Measurements from ENCODE around the gene MAGI3. TPM values are rescaled to one million over a fixed set of nuclear protein-coding genes. Genes with fewer than 3 reads are reported as not detected.

The MAGI3 gene
- total RNA-seq, 1 donor from 2014 or later: 7.0 TPM

GRCh38 chr1:113434081-113434873, 44.0 kb downstream of the MAGI3 start:
- TF ChIP-seq, protein P1, sequence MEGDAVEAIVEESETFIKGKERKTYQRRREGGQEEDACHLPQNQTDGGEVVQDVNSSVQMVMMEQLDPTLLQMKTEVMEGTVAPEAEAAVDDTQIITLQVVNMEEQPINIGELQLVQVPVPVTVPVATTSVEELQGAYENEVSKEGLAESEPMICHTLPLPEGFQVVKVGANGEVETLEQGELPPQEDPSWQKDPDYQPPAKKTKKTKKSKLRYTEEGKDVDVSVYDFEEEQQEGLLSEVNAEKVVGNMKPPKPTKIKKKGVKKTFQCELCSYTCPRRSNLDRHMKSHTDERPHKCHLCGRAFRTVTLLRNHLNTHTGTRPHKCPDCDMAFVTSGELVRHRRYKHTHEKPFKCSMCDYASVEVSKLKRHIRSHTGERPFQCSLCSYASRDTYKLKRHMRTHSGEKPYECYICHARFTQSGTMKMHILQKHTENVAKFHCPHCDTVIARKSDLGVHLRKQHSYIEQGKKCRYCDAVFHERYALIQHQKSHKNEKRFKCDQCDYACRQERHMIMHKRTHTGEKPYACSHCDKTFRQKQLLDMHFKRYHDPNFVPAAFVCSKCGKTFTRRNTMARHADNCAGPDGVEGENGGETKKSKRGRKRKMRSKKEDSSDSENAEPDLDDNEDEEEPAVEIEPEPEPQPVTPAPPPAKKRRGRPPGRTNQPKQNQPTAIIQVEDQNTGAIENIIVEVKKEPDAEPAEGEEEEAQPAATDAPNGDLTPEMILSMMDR (IDR thresholded peaks at IDR 0.05): no peak
- no peak overlapping the region for H3K4me3 Mint-ChIP-seq (ENCODE audit: unreplicated experiment)

GRCh38 chr1:113434874-113435175, 44.5 kb downstream of the MAGI3 start:
- no peak for DNase-seq (ENCODE audit: extremely low spot score, unreplicated experiment)
- Mint-ChIP-seq H3K9me3 (ENCODE audit: unreplicated experiment) (no peaks in the 10 kb centered on the region), H3K27ac (ENCODE audit: unreplicated experiment) (no peak overlapping the region), H3K36me3 (ENCODE audit: unreplicated experiment) (no peaks in the 10 kb centered on the region), H3K4me1 (ENCODE audit: unreplicated experiment) (peaks cover 2% of the 10 kb centered on the region), H3K4me3 (ENCODE audit: unreplicated experiment) (no peak overlapping the region), H3K27me3 (ENCODE audit: unreplicated experiment) (no peaks in the 10 kb centered on the region)
- TF ChIP-seq, protein P1 (IDR thresholded peaks at IDR 0.05): no peak

More at GRCh38 chr1:113434081-113434873, 44.0 kb downstream of the MAGI3 start:
- no peak for DNase-seq (ENCODE audit: extremely low spot score, unreplicated experiment)
- H3K4me1 Mint-ChIP-seq (ENCODE audit: unreplicated experiment): peaks cover 2% of the 10 kb centered on the region
- no peaks in the 10 kb centered on the region for H3K36me3 Mint-ChIP-seq (ENCODE audit: unreplicated experiment)
- no peaks in the 10 kb centered on the region for H3K9me3 Mint-ChIP-seq (ENCODE audit: unreplicated experiment)
- no peak overlapping the region for H3K27ac Mint-ChIP-seq (ENCODE audit: unreplicated experiment)
- H3K27me3 Mint-ChIP-seq (ENCODE audit: unreplicated experiment): no peaks in the 10 kb centered on the region

- TF ChIP-seq, protein P1 (IDR thresholded peaks at IDR 0.05): no peak
- H3K27me3 Mint-ChIP-seq (ENCODE audit: unreplicated experiment): no peaks in the 10 kb centered on the region
- H3K9me3 Mint-ChIP-seq (ENCODE audit: unreplicated experiment): no peaks in the 10 kb centered on the region
- H3K27ac Mint-ChIP-seq (ENCODE audit: unreplicated experiment): no peak overlapping the region
- no peak overlapping the region for H3K4me3 Mint-ChIP-seq (ENCODE audit: unreplicated experiment)
- H3K36me3 Mint-ChIP-seq (ENCODE audit: unreplicated experiment): no peaks in the 10 kb centered on the region
- peaks cover 2% of the 10 kb centered on the region for H3K4me1 Mint-ChIP-seq (ENCODE audit: unreplicated experiment)
- DNase-seq (ENCODE audit: extremely low spot score, unreplicated experiment): no peak
These were observed 47.4 kb downstream of the MAGI3 start for GRCh38 chr1:113437554-113438341.

DNA sequence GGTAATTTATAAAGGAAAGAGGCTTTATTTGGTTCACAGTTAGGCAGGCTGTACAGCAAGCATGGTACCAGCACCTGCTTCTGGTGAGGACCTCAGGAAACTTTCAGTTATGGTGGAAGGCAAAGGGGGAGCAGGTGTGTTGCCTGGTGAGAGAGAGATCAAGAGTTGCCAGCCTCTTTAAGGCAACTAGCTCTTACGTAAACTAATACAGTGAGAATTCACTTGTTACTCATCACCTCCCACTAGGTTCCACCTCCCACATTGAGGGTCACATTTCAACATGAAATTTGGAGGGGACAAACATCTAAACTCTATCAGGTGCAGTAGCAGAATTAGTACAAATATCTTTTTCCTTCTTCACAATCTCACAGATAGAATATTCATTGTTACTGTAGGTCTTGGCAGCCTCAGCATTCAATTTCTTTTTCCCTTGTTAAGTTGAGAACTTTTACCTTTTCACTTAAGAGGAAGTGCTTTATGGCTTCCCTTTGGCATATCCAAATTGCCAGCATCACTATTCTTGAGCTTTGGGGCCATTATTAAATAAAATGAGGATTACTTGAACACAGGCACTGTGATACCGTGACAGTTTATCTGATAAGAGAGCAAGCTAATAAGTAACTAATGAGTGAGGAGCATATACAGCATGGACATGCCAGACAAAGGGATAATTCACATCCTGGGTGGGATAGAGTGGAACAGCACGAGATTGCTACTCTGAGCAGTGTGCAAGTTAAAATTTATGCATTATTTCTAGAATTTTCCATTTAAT, 48.4 kb downstream of the MAGI3 start:
- Mint-ChIP-seq H3K4me3 (ENCODE audit: unreplicated experiment) (no peak overlapping the region), H3K27me3 (ENCODE audit: unreplicated experiment) (no peaks in the 10 kb centered on the region), H3K9me3 (ENCODE audit: unreplicated experiment) (no peaks in the 10 kb centered on the region), H3K36me3 (ENCODE audit: unreplicated experiment) (no peaks in the 10 kb centered on the region), H3K27ac (ENCODE audit: unreplicated experiment) (no peak overlapping the region), H3K4me1 (ENCODE audit: unreplicated experiment) (peaks cover 2% of the 10 kb centered on the region)
- no peak for DNase-seq (ENCODE audit: extremely low spot score, unreplicated experiment)
- TF ChIP-seq, protein P1 (IDR thresholded peaks at IDR 0.05): no peak
